ENCODE results near the gene SULT4A1. TPM values are rescaled to one million over a fixed set of nuclear protein-coding genes. Genes with fewer than 3 reads are reported as not detected.

SULT4A1 gene
- total and polyA plus RNA-seq, 2 of the 4 experiments (the other 2 are of a cell fraction), result 1.1 to 5.2 TPM

DNA sequence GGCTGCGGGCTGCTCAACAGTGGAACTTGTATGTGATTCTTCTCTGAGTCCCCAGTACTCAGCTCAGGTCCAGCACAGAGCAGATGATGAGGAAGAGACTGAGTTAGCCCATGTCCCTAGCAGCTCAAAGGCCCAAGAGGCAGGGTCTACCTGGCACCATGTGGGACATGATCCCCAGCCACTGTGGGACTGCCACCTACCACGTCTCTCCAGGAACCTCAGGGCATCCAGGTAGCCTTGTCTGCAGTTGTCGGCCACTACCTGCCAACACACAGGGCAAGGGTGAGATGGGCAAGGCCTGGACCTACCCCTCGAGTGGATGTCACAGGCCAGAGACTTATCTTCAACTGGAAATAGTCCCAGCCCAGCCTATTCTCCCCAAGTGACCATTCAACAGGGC is 25.1 kb upstream of the SULT4A1 start:
- Histone ChIP-seq H3K14ac (replicated peaks; ENCODE audit: low read depth, low read length) (no peak overlapping the region), H4K91ac (ENCODE audit: insufficient read depth, low read depth, low read length) (no peak overlapping the region), H2BK120ac (ENCODE audit: low read depth, low read length) (no peak overlapping the region), H3K18ac (ENCODE audit: low read depth, low read length) (no peak overlapping the region), H3K9me1 (ENCODE audit: insufficient read depth, low read length) (no peaks in the 10 kb centered on the region), H4K8ac (ENCODE audit: low read depth in 2 of 2, low read length in 2 of 2) (no peak overlapping the region), H3K9ac (ENCODE audit: low read depth, low read length) (no peak overlapping the region), H2AFZ (replicated peaks; ENCODE audit: low read length, poor library complexity) (no peak overlapping the region), H4K20me1 (ENCODE audit: insufficient read depth, low read length) (no peaks in the 10 kb centered on the region), H3K9me3 (ENCODE audit: control insufficient read depth, insufficient read depth, low read length) (no peaks in the 10 kb centered on the region; the same call in 1 of the 2 replicates), H3K4me3 (ENCODE audit: insufficient read depth, low read depth, low read length) (no peak overlapping the region), H3K27me3 (ENCODE audit: control insufficient read depth, insufficient read depth, low read length) (peaks cover 30% of the 10 kb centered on the region), H3K23ac (ENCODE audit: low read depth, low read length) (no peak overlapping the region), H2BK20ac (ENCODE audit: low read depth, low read length) (no peak overlapping the region), H4K5ac (ENCODE audit: low read depth, low read length) (no peak overlapping the region), H3K27ac (ENCODE audit: insufficient read depth, low read length) (no peak overlapping the region), H2BK5ac (ENCODE audit: low read depth, low read length, poor library complexity, severe bottlenecking) (no peak overlapping the region), H3K79me1 (ENCODE audit: low read depth in 1 of 2, low read length in 2 of 2) (no peaks in the 10 kb centered on the region), H2AK5ac (ENCODE audit: low read depth, low read length) (no peak overlapping the region), H3K4me1 (ENCODE audit: control insufficient read depth, insufficient read depth, low read length) (no peaks in the 10 kb centered on the region; the same call in 1 of the 2 replicates), H3K36me3 (ENCODE audit: control insufficient read depth, insufficient read depth, low read length) (no peaks in the 10 kb centered on the region), H3K4me2 (ENCODE audit: low read depth, low read length) (no peak overlapping the region), H2AK9ac (replicated peaks; ENCODE audit: low read depth, low read length, poor library complexity) (no peak overlapping the region), H3K4ac (ENCODE audit: low read depth, low read length) (no peak overlapping the region), H3K56ac (ENCODE audit: extremely low read depth, insufficient read depth, low read length) (no peak overlapping the region), H2BK15ac (ENCODE audit: low read depth, low read length) (no peak overlapping the region)
- in situ Hi-C loops (cut with MboI; ENCODE audit: low sequenced_read_pairs), result no loop called here
- DNase-seq, result no peak
- no TSS peak for BruUV-seq (replicated peaks)
- POLR2A ChIA-PET (ENCODE audit: unreplicated experiment), result no interaction called here
- ATAC-seq (ENCODE audit: low read depth), result no peak
- dilution Hi-C loops (cut with HindIII; ENCODE audit: low sequenced_read_pairs, unreplicated experiment), result no loop called here
- 64% methylated on average over 3 of the region's 4 CpGs; no CpG with 5 or more reads in 1 of the 2 experiments for WGBS, 2 experiments (ENCODE audit: extremely low coverage in 2 of 2, insufficient read length in 1 of 2)
- no peak for TF ChIP-seq RAD21 (IDR thresholded peaks at IDR 0.05; ENCODE audit: low read length)
- no peak for TF ChIP-seq MAFK (IDR thresholded peaks at IDR 0.05; ENCODE audit: low read depth, low read length)
- no peak for TF ChIP-seq POLR2A (IDR thresholded peaks at IDR 0.05; ENCODE audit: low read depth, low read length)
- no peak for TF ChIP-seq RCOR1 (IDR thresholded peaks at IDR 0.05; ENCODE audit: insufficient replicate concordance, low read length)
- TF ChIP-seq, protein P1, sequence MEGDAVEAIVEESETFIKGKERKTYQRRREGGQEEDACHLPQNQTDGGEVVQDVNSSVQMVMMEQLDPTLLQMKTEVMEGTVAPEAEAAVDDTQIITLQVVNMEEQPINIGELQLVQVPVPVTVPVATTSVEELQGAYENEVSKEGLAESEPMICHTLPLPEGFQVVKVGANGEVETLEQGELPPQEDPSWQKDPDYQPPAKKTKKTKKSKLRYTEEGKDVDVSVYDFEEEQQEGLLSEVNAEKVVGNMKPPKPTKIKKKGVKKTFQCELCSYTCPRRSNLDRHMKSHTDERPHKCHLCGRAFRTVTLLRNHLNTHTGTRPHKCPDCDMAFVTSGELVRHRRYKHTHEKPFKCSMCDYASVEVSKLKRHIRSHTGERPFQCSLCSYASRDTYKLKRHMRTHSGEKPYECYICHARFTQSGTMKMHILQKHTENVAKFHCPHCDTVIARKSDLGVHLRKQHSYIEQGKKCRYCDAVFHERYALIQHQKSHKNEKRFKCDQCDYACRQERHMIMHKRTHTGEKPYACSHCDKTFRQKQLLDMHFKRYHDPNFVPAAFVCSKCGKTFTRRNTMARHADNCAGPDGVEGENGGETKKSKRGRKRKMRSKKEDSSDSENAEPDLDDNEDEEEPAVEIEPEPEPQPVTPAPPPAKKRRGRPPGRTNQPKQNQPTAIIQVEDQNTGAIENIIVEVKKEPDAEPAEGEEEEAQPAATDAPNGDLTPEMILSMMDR (conservative IDR thresholded peaks at IDR 0.05; ENCODE audit: low read depth, low read length), result no peak
- no peak for TF ChIP-seq CHD1 (IDR thresholded peaks at IDR 0.05; ENCODE audit: low read depth, low read length)
- no peak for TF ChIP-seq MAZ (IDR thresholded peaks at IDR 0.05; ENCODE audit: borderline replicate concordance, low read depth, low read length)
- no peak for TF ChIP-seq SMC3 (IDR thresholded peaks at IDR 0.05; ENCODE audit: low read depth, low read length)
- no peak for TF ChIP-seq MXI1 (IDR thresholded peaks at IDR 0.05; ENCODE audit: borderline replicate concordance, low read depth, low read length)
- no peak for TF ChIP-seq CEBPB (IDR thresholded peaks at IDR 0.05; ENCODE audit: low read depth, low read length)
- TF ChIP-seq, protein P2, sequence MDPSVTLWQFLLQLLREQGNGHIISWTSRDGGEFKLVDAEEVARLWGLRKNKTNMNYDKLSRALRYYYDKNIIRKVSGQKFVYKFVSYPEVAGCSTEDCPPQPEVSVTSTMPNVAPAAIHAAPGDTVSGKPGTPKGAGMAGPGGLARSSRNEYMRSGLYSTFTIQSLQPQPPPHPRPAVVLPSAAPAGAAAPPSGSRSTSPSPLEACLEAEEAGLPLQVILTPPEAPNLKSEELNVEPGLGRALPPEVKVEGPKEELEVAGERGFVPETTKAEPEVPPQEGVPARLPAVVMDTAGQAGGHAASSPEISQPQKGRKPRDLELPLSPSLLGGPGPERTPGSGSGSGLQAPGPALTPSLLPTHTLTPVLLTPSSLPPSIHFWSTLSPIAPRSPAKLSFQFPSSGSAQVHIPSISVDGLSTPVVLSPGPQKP (IDR thresholded peaks at IDR 0.05; ENCODE audit: borderline replicate concordance, low read depth, low read length), result no peak
- TF ChIP-seq, protein P3, sequence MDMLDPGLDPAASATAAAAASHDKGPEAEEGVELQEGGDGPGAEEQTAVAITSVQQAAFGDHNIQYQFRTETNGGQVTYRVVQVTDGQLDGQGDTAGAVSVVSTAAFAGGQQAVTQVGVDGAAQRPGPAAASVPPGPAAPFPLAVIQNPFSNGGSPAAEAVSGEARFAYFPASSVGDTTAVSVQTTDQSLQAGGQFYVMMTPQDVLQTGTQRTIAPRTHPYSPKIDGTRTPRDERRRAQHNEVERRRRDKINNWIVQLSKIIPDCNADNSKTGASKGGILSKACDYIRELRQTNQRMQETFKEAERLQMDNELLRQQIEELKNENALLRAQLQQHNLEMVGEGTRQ (IDR thresholded peaks at IDR 0.05; ENCODE audit: low read depth, low read length), result no peak
- TF ChIP-seq RFX5 (IDR thresholded peaks at IDR 0.05; ENCODE audit: low read depth, low read length), result no peak
- TF ChIP-seq FOS (IDR thresholded peaks at IDR 0.05; ENCODE audit: low read depth, low read length), result no peak
- no peak for TF ChIP-seq NFE2L2 (IDR thresholded peaks at IDR 0.05; ENCODE audit: low read depth, low read length)
- TF ChIP-seq BHLHE40 (IDR thresholded peaks at IDR 0.05; ENCODE audit: low read depth, low read length), result no peak
- CTCF ChIA-PET, result no interaction called here
- intact Hi-C loops (cut with micrococcal nuclease), result no loop called here
